AG08395 (cell line): ENCODE results near the gene P2RY2.

ENCODE experiments used
- DNase-seq: peaks from one replicate; pipeline ENCODE4 v3.0.0; 2012; ENCODE audit warnings: mixed read lengths, low spot score

P2RY2 gene

DNA sequence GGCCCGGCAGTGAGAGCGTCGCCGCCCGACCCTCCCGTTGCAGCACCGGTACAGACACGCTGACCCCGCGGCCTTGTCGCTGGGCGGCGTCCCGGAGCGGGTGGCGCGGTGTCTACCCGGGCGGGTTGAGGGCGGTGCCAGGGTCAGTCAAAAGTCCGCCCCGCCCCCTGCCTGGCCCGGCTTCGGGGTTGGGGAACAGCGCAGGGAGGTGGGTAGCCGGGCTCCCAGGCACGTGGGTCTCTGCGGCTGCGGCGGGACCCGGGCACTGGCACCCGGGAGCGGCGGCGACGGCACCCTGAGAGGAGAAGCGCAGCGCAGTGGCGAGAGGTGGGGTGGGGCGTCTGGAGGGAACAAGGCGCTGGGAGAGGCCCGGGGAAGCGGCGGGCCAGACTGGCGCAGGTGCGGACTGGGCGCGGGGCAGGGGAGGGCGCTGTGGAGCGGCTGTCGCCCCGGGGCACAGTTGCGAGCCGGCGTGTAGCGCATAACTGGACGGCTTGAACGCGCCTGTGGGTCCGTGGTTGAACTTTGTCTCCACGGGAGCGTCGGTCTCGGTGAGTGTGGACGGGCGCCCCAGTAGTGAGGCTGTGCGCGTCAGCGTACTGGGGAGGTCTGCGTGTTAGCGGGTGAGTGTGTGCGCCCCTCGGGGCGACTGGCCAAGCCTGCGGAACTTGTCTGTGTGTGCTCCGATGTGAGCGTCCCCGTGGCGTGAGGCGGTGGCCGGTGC, at the start of gene P2RY2:
Gene P2RY2, plus strand, starts transcription at position 176 of the 724 bp plus-strand sequence. CDS start 15,879 bp downstream, outside the sequence.
- peak; percentile 41 for DNase-seq

- DNase-seq = no peak
These were observed 49.0 kb upstream of the P2RY2 start for GRCh38 chr11:73168925-73169579.

- no peak for DNase-seq
These were observed 47.9 kb upstream of the P2RY2 start for GRCh38 chr11:73170140-73170539.

DNA sequence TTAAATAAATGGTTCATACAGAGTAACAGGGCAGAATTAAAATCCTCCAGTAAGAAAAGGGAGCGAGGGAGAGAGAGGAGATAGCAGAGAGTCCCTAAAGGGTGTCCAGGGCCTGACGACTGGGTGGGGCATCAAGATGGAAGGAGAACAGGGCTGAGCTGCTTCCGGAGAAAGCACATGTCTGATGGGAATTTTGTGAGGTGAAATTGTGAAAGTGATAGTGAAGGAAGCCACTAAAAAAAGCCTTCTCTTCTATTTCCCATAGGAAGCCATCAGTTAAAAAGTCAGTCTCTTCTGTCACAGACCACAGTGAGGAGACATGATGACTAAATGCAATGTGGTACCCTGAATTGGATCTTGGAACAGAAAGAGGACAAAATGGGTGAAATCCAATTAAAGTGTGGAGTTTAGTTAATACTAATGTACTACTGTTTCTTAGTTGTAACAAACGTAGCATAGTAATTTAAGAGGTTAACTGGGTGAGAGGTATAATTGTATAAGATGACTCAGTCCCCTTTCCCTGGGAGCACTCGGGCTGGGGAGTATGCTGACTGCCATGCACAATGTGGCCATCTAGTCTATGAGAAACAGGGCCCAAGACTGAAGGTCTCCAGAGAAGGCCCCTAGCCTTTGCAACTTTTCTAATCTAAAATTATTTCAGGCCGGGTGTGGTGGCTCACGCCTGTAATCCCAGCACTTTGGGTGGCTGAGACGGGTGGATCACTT, 46.5 kb upstream of the P2RY2 start:
- no peak for DNase-seq

- no peak for DNase-seq
These were observed 45.0 kb upstream of the P2RY2 start for GRCh38 chr11:73172992-73173656.

GRCh38 chr11:73173755-73174494, 44.2 kb upstream of the P2RY2 start:
- DNase-seq = no peak

DNA sequence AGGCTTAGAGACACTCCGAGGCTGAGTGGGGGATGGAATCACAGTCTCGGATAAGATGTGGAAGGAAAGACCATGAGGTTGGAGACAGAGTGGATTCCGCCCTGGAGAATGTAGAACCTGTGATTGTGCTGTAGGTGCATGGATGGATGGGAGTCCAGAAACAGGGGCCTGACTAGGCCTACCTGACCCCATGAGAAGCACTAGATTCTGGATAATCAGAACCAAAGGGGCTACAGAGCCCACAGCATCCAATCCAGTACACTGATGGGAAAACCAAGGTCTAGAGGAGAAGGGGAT, 43.6 kb upstream of the P2RY2 start:
- no peak for DNase-seq

DNA sequence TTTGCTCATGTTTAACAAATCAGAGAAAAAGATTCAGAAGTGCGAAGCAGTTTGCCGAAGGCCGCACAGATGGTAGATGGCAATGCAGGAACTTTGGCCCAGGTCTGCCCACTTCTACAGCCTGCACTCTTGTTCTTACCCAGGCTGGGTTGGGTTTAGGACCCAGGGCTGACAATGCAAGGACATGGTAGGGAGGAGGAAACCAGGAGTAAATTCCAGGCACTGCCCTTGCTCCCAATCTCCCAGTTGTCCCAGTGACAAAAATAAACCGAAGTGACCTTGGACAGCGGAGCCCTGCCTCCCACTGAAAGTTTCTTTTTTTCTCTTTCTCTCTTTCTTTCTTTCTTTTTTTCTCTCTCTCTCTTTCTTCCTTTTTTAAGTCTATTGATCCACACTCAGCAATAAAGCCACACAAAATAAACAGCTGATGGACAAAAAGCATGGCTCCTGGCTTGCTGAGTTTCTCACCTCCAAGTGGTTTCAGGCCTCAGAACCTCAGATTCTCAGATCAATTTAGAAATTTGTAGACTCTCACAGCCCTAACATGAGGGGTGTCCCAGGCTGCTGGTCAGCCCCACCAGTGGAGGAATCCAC, 42.4 kb upstream of the P2RY2 start:
- DNase-seq = no peak

- no peak for DNase-seq
These were observed 41.8 kb upstream of the P2RY2 start for GRCh38 chr11:73176145-73176873.

DNA sequence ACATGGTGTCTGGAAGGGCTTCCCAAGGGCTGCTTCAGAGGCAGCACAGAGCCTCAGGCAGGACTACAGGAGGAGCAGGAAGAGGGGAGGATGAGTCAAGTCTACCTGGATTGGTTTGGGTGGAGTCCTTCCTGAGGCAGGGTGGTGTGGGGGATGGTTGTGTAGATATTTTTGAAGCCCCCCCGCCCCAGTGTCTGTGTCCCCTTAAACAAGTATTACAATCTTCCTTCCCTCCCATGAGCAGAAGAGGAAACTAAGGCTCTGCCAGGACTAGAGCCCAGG, 41.3 kb upstream of the P2RY2 start:
- no peak for DNase-seq

GRCh38 chr11:73177380-73177777, 40.7 kb upstream of the P2RY2 start:
- DNase-seq = peak; percentile 53

GRCh38 chr11:73177778-73178539, 40.1 kb upstream of the P2RY2 start:
- peak; percentile 98 for DNase-seq

GRCh38 chr11:73178681-73179080, 39.4 kb upstream of the P2RY2 start:
- DNase-seq = no peak

- no peak for DNase-seq
These were observed 35.2 kb upstream of the P2RY2 start for GRCh38 chr11:73182824-73183321.

DNA sequence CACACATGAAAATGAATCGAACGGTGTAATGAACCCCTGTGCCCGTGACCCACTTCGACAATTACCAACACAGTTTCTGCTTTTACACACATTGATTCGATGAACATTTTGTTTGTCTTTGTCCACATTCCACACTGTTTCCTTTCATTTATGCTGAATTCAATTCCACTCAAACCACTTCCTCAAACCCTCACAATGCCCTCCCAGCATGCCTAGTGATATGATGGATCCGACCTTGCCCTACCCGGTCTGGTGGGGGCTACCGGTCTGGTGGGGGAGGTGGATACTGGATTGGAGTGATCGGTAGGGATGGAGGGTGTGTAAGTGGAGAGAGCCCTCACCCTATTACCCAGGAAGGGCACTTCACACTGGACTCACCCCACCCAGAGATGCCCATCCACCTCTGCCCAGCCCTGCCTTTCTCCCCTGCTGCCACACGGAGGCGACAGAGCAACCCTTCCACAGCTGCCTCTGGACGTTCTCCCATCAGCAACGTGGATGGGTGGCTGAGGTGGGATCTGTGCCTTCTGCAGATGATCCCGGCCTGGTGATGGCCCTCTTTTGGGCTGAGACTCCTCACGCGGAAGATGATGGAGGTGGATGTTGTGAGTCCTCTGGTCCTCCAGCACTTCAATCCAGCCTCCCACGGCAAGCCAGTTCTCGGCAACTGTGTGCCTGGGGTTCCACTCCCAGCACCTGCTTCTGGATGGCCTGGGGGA, 33.0 kb upstream of the P2RY2 start:
- peak; percentile 74 for DNase-seq

DNA sequence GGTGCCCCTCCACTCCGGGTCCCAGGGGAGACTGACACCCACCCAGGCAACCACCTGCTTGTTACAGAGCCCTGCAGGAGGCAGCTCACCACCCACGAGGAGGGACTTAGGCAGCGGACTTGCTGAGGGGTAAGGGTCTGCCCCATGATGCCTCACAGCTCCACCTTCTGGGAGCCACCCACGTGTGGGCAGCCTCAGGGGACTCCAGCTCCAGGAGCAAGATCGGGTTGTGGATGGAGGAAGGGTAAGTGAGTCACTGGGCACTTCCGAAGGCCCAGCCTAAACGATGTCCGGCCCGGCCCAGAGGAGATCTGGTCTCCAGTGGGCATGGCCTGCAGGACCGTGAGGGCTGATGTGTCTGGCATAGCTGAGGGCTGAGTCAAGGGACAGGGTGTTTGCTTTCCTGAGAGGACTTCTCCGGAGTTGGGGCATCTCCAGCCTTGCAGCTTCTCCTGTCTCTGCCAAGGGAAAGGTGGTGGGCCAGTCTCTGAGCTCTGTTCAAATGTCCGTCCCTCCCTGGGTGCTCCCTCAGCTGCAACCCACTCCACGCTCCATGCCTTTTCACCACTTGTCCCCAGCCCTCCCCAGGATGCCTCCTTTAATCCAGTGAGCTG, 32.3 kb upstream of the P2RY2 start:
- DNase-seq = peak; percentile 94

DNA sequence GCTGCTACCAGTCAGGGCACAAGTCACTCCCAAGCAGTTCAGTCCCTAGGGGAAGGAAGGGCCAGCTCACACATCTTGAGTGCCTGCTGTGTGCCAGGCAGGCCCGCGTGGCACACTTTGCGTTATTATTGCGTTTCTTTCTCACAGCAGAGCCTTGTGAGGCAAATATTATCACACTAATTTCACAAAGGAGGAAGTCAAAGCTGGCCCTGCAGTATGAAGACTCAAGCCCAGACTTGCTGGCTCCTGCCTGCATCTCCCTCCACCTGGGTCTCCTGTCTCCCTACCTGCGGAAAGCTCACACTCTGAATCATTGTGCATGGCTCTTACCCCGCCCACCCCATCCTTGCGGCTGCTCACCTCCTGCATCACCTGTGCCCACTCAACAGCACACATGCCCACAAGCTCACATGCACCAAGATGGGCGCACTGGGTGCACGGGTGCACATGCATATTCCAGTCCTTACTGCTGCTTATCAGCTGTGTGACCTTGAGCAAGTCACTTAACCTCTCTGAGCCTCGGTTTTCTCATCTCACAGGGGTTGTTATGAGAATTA, 31.7 kb upstream of the P2RY2 start:
- no peak for DNase-seq

- no peak for DNase-seq
These were observed 31.2 kb upstream of the P2RY2 start for GRCh38 chr11:73186886-73187285.

- DNase-seq = no peak
These were observed 30.2 kb upstream of the P2RY2 start for GRCh38 chr11:73187854-73188253.
